Middle frontal gyrus (tissue), 1 donor: Measurements from ENCODE around the gene CLIP4.
"Not testable (repeated sequence)": the region's sequence is repeated elsewhere in the genome, so short reads cannot be mapped to it uniquely, and the experiment has no call there.

ENCODE experiments used
- DNase-seq: peaks from one replicate; pipeline ENCODE4 v3.0.0-alpha.2; 2015; ENCODE audit warnings: low spot score; ENCODE audit errors: extremely low spot score

The CLIP4 gene

GRCh38 chr2:29100564-29100963, 14.7 kb upstream of the CLIP4 start:
- no peak for DNase-seq

DNA sequence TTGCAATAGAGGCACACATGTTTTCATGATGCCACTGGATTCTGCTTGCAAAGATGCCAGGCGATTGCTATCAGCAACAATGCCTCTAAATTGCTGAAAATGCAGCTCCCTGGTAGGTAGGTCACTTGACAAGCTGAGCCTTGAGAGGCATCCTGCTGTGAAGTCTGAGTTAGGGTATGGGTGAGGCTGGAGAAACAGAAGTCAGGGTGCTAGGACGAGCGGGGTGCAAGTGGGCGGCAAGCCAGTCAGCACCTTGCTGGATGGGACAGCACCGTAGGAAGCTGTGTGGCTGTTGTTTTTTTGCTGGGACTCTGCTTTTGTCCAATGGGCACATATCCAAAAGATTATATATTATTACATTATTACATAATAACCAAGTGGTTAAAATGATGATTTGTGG, 10.5 kb upstream of the CLIP4 start:
- DNase-seq, result no peak

DNA sequence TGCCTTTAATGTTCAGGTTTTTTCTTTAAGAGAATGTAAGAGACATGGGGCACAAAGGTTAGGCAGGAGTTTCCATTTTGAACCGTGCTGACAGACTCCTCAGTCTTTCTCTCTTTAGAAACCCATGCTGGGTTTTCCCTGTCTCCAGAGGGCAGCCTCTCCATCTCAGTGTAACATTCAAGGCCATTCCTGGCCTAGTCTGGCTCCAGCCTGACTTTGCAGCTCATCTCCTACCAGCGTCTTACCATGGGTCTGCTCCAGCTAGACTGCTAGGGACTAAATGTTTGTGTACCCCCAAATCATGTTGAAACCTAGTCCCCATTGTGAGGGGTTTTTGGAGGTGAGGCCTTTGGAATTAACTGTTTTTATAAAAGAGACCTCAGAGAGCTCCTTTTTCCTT, 9.8 kb upstream of the CLIP4 start:
- no peak for DNase-seq

DNA sequence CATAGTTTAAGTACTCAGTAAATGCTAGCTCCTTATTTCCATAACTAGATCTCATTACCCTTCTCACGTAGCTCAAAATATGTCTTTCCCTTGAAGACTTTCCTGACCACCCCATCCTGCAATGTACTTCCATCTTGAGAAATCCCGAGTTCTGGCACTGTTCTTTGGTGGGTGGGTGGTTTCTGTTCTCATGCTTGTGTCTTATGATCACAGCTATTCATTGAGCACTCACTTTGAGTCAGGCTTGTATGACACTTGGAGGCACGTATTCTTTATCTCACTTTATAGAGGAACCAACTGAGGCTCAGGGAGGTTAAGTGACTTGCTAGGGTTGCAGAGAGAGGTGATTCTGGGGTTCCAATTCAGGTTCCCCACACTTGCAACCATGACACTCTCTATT, 9.0 kb upstream of the CLIP4 start:
- no peak for DNase-seq

DNA sequence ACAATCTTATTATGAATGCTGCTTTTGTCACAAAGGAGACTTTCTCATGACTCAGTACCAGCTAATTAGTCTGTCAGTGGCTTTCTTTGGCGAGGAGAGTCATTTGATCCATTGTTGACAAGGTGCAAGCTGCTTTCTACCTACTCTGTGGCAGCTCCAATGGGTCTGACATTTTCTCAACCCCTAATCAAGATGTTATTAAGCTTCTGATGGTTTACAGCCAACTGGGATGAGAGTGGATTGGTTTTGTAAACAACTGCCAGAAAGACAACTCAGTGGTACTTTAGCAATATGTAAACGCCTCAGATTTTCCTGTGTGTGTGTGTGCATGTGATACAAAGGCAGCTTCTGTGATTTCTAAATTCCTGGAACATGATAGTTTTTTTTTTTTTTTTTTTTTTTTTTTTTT, 8.2 kb upstream of the CLIP4 start:
- no peak for DNase-seq

DNA sequence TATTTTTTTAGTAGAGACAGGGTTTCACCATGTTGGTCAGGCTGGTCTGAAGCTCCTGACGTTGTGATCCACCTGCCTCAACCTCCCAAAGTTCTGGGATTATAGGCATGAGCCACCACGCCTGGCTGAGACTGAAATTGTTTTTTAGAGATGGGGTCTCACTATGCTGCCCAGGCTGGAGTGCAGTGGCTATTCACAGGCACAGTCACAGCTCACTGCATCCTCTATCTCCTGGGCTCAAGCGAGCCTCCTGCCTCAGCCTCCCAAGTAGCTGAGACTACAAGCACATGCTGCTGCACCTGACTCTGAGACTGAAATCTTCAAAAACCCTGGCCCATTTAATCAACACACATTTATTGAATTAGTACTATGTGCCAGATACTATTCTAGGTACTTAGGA, 7.7 kb upstream of the CLIP4 start:
- DNase-seq, result not testable (repeated sequence)

DNA sequence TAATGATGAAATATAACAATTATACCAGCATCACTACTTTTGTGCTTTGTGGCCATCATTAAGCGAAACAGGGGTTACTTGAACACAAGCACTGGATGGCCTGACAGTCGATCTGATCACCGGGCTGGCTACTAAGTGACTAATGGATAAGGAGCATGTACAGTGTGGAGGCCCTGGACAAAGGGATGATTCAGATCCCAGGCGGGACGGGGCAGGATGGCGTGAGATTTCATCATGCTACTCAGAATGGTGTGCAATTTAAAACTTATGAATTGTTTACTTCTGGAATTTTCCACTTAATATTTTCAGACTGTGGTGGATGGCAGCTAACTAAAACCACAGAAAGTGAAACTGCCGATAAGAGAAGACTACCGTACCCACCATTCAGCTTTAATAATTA, 7.0 kb upstream of the CLIP4 start:
- no peak for DNase-seq

DNA sequence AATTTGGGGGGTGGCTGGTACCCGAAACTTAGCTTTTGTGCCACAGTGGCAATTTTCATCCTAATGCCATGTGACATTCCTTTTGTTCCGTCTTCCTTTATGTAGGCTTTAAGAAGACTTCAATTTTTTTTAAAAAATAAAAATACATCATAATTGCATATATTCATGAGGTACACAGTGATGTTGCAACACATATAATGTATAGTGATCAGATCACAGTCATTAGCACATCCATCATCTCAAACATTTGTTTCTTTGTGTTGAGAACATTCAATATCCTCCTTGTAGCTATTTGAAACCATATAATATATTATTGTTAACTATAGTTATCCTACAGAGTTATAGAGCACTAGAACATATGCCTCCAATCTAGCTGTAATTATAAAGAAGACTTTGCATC, 6.0 kb upstream of the CLIP4 start:
- DNase-seq, result no peak

- DNase-seq, result no peak
These were observed 4.2 kb upstream of the CLIP4 start for GRCh38 chr2:29110916-29111535.

DNA sequence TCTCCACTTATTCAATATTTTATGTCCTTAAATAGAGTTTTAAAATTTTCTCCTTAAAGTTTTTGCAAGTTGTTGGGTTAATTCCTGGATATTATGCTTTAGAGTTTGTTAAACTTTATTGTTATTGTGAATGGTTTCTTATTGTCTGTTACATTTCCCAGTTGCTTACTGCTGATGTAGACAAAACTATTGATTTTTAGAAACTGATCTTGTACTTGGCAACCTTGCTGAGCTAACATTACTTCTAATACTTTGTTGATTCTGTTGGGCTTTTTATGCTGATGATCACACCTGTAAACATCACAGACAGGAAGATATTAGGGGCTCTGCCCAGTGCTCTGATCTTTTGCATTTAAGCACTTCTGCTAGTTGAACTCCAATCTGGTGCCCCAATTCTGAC, 2.8 kb upstream of the CLIP4 start:
- no peak for DNase-seq

GRCh38 chr2:29113027-29113686, 2.1 kb upstream of the CLIP4 start:
- no peak for DNase-seq

DNA sequence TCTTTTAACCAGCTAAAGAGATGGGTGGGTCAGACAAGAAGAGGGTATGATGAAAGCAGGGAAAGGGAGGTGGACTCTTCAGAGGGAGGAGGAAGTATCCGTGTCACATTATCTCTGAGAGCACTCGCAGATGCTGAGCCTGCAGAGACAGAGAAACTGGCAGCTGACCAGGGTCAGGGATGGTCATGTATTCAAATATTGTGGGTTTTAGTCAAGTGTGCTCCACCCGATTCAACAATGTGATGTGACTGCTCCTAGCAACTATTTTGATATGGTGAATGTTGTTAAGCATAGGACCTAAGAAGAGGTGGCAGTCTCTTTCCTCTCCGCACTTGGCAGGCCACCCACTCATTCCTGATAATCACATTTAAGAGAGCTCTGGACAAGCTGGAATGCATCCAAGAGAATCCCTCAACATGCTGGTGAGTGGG, 1.3 kb upstream of the CLIP4 start:
- DNase-seq, result no peak

DNA sequence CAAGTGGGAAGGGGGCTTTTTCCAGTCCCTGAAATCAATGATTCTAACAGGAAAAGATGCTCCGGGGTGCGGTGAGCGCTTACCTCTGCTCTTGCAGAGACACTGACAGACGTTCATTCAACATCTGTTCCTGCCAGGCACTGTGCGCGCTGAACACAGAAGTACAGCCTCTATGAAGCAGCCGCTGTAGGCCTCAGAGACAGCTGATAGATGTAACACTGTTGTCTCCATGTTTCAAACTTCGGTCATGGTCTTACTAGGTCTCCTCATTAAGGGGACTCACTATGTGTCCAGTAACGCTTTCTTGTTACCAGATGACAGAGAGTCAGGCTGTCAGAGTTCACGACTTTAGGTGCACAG, 649 bp upstream of the CLIP4 start:
- DNase-seq, result no peak

GRCh38 chr2:29115797-29116781, 874 bp downstream of the CLIP4 start:
- DNase-seq, result peak; percentile 49

DNA sequence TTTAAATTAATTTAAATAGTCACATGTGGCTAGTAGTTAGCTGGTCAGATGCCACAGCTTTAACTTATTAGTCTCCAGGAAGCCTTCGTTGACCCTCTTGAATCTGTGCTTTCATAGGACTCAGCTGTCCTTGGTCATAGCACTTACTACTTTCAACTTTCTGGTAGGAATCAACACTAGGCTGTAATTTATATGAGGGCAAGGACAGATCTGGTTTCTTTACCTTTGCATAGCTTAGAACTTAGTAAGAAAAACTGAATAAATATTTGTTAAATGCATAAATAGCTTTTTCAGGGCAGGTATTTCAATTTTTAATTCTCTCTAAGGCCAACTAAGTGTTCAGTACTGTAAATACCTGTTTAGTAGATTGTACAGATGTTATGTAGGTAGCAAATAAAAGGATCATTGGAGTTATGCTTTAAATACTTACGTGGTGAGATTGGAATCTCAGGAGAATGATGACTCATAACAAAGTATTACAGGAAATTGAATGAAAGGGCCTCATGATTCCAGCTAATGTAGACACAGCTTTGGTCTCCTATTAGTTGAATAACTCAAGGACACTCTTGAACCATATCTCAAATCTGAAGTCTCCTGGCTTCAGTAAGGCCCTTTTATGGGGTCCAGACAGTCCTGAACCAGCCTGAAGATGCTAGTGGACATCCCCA, 2.6 kb downstream of the CLIP4 start:
- no peak for DNase-seq

- no peak for DNase-seq
These were observed 4.0 kb downstream of the CLIP4 start for GRCh38 chr2:29119211-29119610.

DNA sequence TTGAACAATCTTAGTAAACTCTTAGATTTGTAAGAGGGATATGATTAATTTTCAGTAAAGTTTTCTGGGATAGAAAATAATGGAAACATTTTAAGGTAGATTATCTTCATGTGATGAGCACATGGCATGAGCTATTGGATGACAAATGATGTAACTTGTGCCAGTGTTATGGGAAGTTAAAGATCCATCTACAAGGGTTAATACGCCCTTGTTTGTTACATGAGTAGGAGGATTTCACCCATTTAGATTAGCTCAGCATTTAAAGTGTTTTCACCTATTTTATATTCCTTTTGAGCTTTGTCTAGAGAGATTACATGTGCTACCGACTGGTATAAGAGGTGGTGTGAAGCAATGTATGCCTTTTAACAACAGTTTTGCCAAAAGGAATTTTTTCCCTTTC, 5.6 kb downstream of the CLIP4 start:
- no peak for DNase-seq

GRCh38 chr2:29123617-29124349, 8.6 kb downstream of the CLIP4 start:
- no peak for DNase-seq

DNA sequence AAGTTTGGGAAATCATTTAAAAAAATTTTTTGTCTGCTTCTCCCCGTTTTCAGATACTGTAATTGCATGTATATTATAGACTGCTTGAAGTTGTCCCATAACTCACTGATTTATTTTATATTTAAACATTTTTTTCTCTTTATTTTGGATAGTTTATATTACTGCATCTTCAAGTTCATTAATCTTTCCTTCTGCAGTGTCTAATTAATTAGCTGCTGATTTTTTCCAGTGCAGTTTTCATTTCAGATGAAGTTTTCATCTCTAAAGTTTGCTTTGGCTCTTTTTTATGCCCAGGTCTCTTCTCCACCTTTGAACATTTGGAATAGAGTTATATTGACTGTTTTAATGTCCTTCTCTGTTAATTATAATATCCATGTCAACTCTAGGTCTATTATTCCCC, 9.3 kb downstream of the CLIP4 start:
- no peak for DNase-seq

GRCh38 chr2:29129586-29130281, 14.5 kb downstream of the CLIP4 start:
- no peak for DNase-seq
